Measurements from ENCODE around the gene OLFM2.

The OLFM2 gene

DNA sequence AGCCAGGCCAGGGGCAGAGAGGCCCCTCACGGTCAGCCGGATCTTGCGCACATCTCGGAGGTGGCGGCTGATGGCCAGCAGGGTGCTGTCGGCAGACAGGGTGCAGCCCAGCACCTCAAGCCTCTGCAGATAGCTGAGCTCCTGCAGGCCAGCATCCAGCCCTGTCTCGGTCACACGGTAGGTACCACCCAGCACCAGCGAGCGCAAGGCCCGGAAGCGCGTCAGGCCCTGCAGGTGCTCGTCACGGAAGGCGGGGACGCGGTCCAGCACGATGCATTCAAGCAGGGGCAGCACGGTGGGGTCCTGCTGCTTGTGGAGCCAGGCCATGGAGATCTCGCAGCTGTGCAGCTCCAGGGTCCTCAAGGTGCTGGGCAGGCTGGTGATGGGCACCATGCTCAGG, 125.2 kb downstream of the OLFM2 start:
- no peak for TF ChIP-seq POU6F1 (CRISPR knock-in tag; IDR thresholded peaks at IDR 0.05; ENCODE audit: borderline replicate concordance, low read depth)
- no peak for TF ChIP-seq ZFP30 (CRISPR knock-in tag; IDR thresholded peaks at IDR 0.05)
- TF ChIP-seq, protein P1, sequence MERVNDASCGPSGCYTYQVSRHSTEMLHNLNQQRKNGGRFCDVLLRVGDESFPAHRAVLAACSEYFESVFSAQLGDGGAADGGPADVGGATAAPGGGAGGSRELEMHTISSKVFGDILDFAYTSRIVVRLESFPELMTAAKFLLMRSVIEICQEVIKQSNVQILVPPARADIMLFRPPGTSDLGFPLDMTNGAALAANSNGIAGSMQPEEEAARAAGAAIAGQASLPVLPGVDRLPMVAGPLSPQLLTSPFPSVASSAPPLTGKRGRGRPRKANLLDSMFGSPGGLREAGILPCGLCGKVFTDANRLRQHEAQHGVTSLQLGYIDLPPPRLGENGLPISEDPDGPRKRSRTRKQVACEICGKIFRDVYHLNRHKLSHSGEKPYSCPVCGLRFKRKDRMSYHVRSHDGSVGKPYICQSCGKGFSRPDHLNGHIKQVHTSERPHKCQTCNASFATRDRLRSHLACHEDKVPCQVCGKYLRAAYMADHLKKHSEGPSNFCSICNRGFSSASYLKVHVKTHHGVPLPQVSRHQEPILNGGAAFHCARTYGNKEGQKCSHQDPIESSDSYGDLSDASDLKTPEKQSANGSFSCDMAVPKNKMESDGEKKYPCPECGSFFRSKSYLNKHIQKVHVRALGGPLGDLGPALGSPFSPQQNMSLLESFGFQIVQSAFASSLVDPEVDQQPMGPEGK (CRISPR knock-in tag; IDR thresholded peaks at IDR 0.05; ENCODE audit: borderline replicate concordance): no peak
- TF ChIP-seq TCF4 (CRISPR knock-in tag; IDR thresholded peaks at IDR 0.05; ENCODE audit: borderline replicate concordance): no peak
- no peak for TF ChIP-seq ISL1 (CRISPR knock-in tag; IDR thresholded peaks at IDR 0.05)
- TF ChIP-seq BACH2 (CRISPR knock-in tag; IDR thresholded peaks at IDR 0.05; ENCODE audit: borderline replicate concordance): no peak
- TF ChIP-seq ZNF8 (CRISPR knock-in tag; IDR thresholded peaks at IDR 0.05): no peak
- no peak for TF ChIP-seq ZFP3 (CRISPR knock-in tag; IDR thresholded peaks at IDR 0.05)
- ATAC-seq: no peak

GRCh38 chr19:9808855-9809824, 127.2 kb downstream of the OLFM2 start:
- TF ChIP-seq ISL1 (CRISPR knock-in tag; IDR thresholded peaks at IDR 0.05): no peak
- ATAC-seq: no peak

DNA sequence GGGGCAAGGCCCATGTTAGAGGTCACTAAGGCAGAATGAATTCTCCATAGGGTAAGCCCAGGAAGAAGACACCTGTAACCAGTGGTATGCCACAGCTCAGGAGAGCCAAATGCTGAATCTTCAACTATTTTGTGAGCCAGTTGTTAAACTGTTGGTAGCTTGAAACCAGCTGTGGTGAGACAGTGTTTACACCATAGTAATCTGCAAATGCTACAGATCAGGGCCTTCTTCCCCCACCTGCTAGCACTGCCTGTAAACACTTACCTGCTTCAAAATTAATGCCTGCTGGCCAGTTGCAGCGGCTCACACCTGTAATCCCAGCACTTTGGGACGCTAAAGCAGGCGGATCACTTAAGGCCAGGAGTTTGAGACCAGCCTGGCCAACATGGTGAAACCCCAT, 129.5 kb downstream of the OLFM2 start:
- TF ChIP-seq CREB5 (CRISPR knock-in tag; IDR thresholded peaks at IDR 0.05; ENCODE audit: low read depth): no peak
- TF ChIP-seq PPARA (CRISPR knock-in tag; IDR thresholded peaks at IDR 0.05; ENCODE audit: borderline replicate concordance): no peak
- no peak for TF ChIP-seq ZNF8 (CRISPR knock-in tag; IDR thresholded peaks at IDR 0.05)
- no peak for TF ChIP-seq CSDC2 (CRISPR knock-in tag; IDR thresholded peaks at IDR 0.05)
- TF ChIP-seq OSR1 (CRISPR knock-in tag; IDR thresholded peaks at IDR 0.05): no peak
- no peak for TF ChIP-seq BACH2 (CRISPR knock-in tag; IDR thresholded peaks at IDR 0.05; ENCODE audit: borderline replicate concordance)
- TF ChIP-seq POU6F1 (CRISPR knock-in tag; IDR thresholded peaks at IDR 0.05; ENCODE audit: borderline replicate concordance, low read depth): no peak
- no peak for TF ChIP-seq ZFP30 (CRISPR knock-in tag; IDR thresholded peaks at IDR 0.05)
- TF ChIP-seq, protein P2, sequence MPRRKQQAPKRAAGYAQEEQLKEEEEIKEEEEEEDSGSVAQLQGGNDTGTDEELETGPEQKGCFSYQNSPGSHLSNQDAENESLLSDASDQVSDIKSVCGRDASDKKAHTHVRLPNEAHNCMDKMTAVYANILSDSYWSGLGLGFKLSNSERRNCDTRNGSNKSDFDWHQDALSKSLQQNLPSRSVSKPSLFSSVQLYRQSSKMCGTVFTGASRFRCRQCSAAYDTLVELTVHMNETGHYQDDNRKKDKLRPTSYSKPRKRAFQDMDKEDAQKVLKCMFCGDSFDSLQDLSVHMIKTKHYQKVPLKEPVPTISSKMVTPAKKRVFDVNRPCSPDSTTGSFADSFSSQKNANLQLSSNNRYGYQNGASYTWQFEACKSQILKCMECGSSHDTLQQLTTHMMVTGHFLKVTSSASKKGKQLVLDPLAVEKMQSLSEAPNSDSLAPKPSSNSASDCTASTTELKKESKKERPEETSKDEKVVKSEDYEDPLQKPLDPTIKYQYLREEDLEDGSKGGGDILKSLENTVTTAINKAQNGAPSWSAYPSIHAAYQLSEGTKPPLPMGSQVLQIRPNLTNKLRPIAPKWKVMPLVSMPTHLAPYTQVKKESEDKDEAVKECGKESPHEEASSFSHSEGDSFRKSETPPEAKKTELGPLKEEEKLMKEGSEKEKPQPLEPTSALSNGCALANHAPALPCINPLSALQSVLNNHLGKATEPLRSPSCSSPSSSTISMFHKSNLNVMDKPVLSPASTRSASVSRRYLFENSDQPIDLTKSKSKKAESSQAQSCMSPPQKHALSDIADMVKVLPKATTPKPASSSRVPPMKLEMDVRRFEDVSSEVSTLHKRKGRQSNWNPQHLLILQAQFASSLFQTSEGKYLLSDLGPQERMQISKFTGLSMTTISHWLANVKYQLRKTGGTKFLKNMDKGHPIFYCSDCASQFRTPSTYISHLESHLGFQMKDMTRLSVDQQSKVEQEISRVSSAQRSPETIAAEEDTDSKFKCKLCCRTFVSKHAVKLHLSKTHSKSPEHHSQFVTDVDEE (CRISPR knock-in tag; IDR thresholded peaks at IDR 0.05): no peak
- TF ChIP-seq ZC3H10 (CRISPR knock-in tag; IDR thresholded peaks at IDR 0.05): no peak
- no peak for TF ChIP-seq ESRRG (CRISPR knock-in tag; IDR thresholded peaks at IDR 0.05)
- TF ChIP-seq ARNTL (CRISPR knock-in tag; IDR thresholded peaks at IDR 0.05; ENCODE audit: borderline replicate concordance, low read depth): no peak
- TF ChIP-seq, protein P3, sequence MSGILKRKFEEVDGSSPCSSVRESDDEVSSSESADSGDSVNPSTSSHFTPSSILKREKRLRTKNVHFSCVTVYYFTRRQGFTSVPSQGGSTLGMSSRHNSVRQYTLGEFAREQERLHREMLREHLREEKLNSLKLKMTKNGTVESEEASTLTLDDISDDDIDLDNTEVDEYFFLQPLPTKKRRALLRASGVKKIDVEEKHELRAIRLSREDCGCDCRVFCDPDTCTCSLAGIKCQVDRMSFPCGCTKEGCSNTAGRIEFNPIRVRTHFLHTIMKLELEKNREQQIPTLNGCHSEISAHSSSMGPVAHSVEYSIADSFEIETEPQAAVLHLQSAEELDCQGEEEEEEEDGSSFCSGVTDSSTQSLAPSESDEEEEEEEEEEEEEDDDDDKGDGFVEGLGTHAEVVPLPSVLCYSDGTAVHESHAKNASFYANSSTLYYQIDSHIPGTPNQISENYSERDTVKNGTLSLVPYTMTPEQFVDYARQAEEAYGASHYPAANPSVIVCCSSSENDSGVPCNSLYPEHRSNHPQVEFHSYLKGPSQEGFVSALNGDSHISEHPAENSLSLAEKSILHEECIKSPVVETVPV (CRISPR knock-in tag; IDR thresholded peaks at IDR 0.05): no peak
- TF ChIP-seq, protein P1 (CRISPR knock-in tag; IDR thresholded peaks at IDR 0.05; ENCODE audit: borderline replicate concordance): no peak
- TF ChIP-seq ZNF565 (CRISPR knock-in tag; conservative IDR thresholded peaks at IDR 0.05; ENCODE audit: low read depth): no peak
- TF ChIP-seq SNAI2 (CRISPR knock-in tag; IDR thresholded peaks at IDR 0.05): no peak
- no peak for TF ChIP-seq ZFP3 (CRISPR knock-in tag; IDR thresholded peaks at IDR 0.05)
- no peak for ATAC-seq
